CD4-positive, alpha-beta T cell treated with Interleukin-21 for 1 hour (primary cell): Measurements from ENCODE around the gene GCSAM.

Source experiments
- DNase-seq: peaks from one replicate; pipeline ENCODE4 v3.0.0-alpha.2; 2020

The GCSAM gene

GRCh38 chr3:112097378-112097777 is 35.7 kb downstream of the GCSAM start:
- no peak for DNase-seq

- no peak for DNase-seq
Observed at GRCh38 chr3:112096176-112096575, 36.9 kb downstream of the GCSAM start.

- DNase-seq: no peak
Observed at GRCh38 chr3:112095731-112096130, 37.3 kb downstream of the GCSAM start.

GRCh38 chr3:112093180-112093522 is 39.9 kb downstream of the GCSAM start:
- DNase-seq: no peak

GRCh38 chr3:112092496-112093179 is 40.4 kb downstream of the GCSAM start:
- DNase-seq: no peak

- DNase-seq: no peak
Observed at GRCh38 chr3:112090887-112091586, 42.0 kb downstream of the GCSAM start.

GRCh38 chr3:112089956-112090886 is 42.8 kb downstream of the GCSAM start:
- DNase-seq: no peak

- DNase-seq: no peak
Observed at GRCh38 chr3:112088944-112089343, 44.1 kb downstream of the GCSAM start.

GRCh38 chr3:112087746-112088145 is 45.3 kb downstream of the GCSAM start:
- DNase-seq: no peak

GRCh38 chr3:112086875-112087524 is 46.0 kb downstream of the GCSAM start:
- no peak for DNase-seq

GRCh38 chr3:112086076-112086854 is 46.8 kb downstream of the GCSAM start, which contains the start of gene C3orf52:
Gene C3orf52, plus strand, starts transcription at chr3:112086389. Its CDS starts 19 bp downstream, at chr3:112086408.
- DNase-seq: peak; percentile 59

- DNase-seq: no peak
Observed at GRCh38 chr3:112085735-112086075, 47.3 kb downstream of the GCSAM start.

GRCh38 chr3:112084980-112085705 is 47.9 kb downstream of the GCSAM start:
- no peak for DNase-seq

GRCh38 chr3:112083239-112083638 is 49.8 kb downstream of the GCSAM start:
- DNase-seq: no peak

GRCh38 chr3:112078125-112079083 is 54.6 kb downstream of the GCSAM start:
- no peak for DNase-seq

GRCh38 chr3:112074616-112075497 is 58.2 kb downstream of the GCSAM start:
- peak; percentile 50 for DNase-seq

- DNase-seq: no peak
Observed at GRCh38 chr3:112074006-112074405, 59.0 kb downstream of the GCSAM start.

- DNase-seq: peak; percentile 74
Observed at GRCh38 chr3:112072387-112073060, 60.5 kb downstream of the GCSAM start.
